Endometrial microvascular endothelial cells (primary cell): ENCODE results near the gene ATP1B3. TPM values are rescaled to one million over a fixed set of nuclear protein-coding genes. Genes with fewer than 3 reads are reported as not detected.
"Not testable (repeated sequence)": the region's sequence is repeated elsewhere in the genome, so short reads cannot be mapped to it uniquely, and the experiment has no call there.

Experiments used
- in situ Hi-C: cut with HindIII; loops from 2 replicates; pipeline ENCODE4 v1.10.0; 2017; ENCODE audit warnings: low sequenced_read_pairs, low pct_unique_long_range_greater_than_20kb; ENCODE audit errors: inconsistent ontology term
- total RNA-seq: library from RNA; depleted of rRNA; stranded (reverse); fragments of >200 nt; gene quantifications from one replicate; pipeline ENCODE4 v1.2.3, GENCODE V29; 2015; ENCODE audit errors: inconsistent ontology term

ATP1B3 gene
- total RNA-seq, 1 donor from 2014 or later: 159 TPM

DNA sequence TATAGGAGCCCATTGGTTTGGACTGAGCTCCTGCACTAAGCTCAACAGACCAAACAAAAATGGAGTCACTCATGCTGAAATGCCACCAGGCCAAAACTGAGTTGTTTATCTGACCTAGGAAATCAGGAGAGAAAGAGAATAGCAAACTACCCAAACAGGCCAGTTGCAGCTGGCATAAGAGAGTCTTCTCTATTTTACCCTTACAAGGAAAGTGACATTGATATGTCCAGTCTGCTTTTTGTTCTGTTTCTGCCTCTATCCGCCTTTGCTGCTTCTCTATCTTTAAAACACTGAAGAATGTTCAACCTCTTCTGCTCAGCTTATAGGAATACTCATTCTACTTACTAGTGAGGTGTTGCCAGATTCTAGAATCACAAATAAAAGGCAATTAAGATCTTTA, 95.1 kb downstream of the ATP1B3 start:
- in situ Hi-C loops: no loop called here

DNA sequence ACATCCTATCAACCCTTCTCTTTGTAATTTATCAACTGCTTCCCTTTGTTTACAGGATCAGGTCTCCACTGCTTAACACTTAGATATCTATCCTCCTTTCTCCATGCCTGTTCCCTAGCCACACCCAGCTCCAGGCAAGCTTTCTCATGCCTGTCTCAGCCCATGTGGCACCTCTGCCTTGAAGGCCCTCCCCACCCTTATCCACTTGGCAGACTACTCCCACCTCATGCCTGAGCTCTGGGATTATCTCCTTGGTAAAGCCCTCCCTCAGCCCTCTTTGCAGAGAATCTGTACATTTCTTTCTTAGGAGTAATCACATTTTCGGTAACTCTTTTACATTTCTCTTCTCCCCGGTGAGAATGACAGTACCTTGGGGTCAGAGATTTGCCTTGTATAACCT, 96.0 kb downstream of the ATP1B3 start:
- in situ Hi-C loops: no loop called here

DNA sequence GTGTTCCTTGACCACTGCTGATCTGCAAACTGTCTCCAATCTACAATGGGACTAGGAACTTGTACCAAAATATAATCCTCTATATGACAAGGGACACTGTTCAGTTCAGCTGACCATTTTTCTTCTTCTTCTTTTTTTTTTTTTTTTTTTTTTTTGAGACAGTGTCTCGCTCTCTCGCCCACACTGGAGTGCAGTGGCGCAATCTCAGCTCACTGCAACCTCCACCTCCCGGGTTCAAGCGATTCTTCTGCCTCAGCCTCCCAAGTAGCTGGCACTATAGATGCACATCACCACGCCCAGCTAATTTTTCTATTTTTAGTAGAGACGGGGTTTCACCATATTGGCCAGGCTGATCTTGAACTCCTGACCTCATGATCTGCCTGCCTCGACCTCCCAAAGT, 98.3 kb downstream of the ATP1B3 start:
- in situ Hi-C loops: not testable (repeated sequence)

Other genes with a start within 250 kb of the ATP1B3 start
- gene RNF7, start 138.3 kb upstream of the ATP1B3 start, total RNA-seq: 195 TPM
- not detected for gene GRK7, start 113.2 kb upstream of the ATP1B3 start, total RNA-seq